ENCODE results near the gene PRKCA.
"Not testable (repeated sequence)": the region's sequence is repeated elsewhere in the genome, so short reads cannot be mapped to it uniquely, and the experiment has no call there.

The PRKCA gene

GRCh38 chr17:66354981-66355380 lies 52.6 kb downstream of the PRKCA start:
- peak; percentile 84 for DNase-seq

DNA sequence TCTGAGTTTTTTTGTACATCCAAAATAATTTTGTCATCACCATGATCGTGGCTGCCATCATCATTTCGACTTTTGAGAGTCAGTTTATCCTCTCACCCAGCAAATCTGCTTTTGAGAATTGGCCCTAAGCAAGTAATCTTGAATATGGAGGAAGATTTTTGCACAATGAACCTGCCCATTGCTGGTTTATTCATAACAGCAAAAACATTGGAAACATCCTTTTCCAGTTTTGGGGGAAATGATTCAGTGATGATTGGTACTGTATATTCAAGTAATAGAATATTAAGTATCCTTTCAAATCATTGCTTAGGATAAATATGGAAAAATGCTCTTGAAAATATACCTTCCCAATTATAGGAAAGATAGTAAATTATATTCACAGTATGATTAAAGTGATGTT lies 53.1 kb downstream of the PRKCA start:
- no peak for DNase-seq

DNA sequence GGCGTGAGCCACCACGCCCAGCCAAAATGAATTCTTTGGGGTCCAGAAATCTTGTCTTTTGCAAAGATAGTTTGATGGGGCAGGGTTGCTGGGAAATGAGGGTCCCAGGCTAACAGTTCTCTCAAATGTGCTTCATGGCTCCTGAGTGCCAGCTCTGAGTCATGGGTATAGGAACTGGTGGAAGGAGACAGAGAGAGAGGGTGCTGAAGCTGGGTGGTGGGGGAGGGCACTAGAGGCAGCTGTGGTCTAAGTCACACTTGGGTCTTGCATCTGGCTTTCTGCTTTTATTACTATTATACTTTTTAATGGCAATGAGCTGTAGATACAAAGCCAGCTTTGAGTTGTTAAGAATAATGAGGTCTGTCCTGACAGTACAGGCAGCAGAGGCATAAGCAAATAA lies 54.6 kb downstream of the PRKCA start:
- peak; percentile 59 for DNase-seq

DNA sequence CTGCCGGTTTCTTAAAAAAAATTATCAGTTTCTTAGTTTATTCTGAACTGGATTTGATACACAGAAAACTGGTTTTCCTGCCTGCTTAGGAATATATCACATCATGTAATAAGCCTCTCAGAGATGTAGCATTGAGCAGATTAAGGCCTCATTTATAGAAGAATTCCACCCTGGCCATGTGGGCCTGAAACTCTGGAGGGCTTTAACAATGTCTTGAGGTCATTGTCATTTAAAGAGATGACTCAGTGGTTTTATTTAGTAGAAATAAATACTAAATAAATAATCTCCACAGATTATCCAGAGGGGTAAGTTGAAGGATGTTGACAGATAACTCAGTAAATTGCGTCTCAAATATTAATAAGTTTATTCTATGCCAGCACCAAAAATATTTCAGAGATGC lies 56.9 kb downstream of the PRKCA start:
- no peak for DNase-seq

DNA sequence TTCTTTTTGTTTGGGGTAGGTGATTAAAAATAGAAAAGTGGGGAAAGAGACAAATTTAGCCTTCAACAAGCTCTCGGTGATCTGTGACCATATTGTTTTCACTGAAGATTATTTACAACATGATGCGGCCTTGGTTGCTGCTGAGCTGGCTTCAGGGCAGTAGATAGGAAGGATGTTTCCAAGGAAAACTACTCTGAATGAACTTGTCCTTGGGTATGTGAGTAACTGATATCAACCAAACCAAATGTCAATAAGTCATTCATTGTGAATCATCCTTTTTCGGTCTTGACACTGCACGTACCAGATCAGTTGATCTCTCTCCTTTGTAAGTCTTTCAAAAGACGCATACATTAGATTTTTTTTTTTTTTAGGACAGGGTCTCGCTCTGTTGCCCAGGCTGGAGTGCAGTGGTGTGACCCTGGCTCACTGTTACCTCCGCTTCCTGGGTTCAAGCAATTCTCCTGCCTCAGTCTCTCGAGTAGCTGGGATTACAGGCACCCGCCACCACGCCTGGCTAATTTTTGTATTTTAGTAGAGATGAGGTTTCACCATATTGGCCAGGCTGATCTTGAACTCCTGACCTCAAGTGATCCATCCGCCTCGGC lies 58.6 kb downstream of the PRKCA start:
- not testable (repeated sequence) for DNase-seq

- DNase-seq, result no peak
These were observed 62.1 kb downstream of the PRKCA start for GRCh38 chr17:66364508-66364907.

DNA sequence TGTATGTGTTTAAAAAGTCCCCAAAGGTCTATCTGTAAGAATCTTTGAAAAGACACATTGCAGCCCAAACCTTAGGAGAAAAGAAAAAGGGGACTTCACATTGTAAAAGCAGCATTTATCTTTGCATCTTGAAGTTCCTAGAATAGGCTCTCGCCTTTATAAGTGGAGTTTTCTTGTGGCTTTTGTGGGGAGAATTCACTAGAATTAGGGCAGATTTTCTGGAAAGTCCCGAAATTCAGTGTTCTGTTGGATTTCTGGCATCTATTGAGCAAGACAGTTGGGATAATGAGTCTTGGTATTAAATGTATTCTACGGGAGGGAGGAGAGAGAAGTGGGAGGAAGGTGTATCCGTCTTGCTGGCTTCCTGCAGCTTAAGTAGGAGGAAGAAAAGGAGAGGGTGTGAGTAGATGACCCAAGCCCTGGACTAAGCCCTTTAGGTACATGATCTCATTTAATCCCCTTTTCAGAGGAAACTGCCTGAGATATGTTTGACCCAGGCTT lies 62.6 kb downstream of the PRKCA start:
- no peak for DNase-seq

DNA sequence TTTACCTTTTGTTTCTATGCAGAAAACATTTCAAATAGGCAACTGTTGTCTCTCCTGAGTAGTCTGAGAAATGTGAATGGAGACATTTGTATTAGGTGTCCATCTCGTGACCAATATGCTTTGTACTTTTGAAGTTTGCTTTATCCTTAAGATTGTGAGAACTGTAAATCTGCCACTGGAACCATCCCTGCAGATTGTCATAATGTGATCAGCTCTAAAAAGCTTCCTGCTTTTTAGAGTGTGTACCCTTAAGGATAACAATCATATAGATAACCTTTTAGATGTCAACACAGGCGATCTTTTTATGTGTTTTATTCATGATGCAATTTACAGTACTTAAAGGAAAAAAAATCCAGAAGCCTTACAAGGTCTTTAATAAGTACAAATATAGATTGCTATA lies 63.5 kb downstream of the PRKCA start:
- DNase-seq, result no peak

DNA sequence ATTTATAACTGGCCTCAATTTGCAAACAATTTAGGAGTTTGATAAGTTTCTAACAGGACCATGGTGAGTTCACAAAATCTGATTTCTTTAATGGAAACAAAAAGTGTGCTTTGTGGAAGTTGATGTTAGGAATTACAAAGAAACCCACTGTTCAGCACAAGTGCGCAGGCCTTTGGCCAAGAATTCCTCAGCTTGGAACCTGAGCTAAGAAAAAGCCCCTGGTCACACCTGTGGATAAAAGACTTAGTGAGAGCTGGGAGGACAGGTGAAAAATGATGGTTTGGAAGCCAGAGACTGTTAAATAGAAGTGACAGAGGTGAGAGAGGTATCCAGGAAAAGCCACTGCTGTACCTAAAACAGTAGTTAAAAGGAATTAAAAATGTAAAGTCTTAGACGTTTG lies 64.7 kb downstream of the PRKCA start:
- no peak for DNase-seq

GRCh38 chr17:66369830-66370229 lies 67.4 kb downstream of the PRKCA start:
- DNase-seq, result no peak

GRCh38 chr17:66371561-66371960 lies 69.1 kb downstream of the PRKCA start:
- DNase-seq, result no peak

DNA sequence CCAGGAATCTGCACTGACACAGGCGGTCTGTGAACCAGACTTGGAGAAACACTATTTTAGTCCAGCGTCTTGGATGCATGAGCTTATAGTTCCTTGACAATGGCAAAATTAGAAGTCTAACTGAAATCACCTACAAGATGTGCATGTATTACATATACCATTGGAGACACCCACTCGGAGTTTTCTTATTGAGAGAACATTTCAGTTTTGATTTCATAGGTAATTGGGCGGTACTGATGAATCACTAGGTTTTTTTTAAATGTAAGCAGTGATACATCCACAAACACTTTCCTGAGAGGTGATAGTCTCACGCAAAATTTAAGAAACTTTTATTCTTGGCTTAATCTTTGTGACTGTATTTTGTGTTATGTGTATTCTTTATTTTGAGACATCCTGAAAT lies 69.8 kb downstream of the PRKCA start:
- DNase-seq, result no peak

DNA sequence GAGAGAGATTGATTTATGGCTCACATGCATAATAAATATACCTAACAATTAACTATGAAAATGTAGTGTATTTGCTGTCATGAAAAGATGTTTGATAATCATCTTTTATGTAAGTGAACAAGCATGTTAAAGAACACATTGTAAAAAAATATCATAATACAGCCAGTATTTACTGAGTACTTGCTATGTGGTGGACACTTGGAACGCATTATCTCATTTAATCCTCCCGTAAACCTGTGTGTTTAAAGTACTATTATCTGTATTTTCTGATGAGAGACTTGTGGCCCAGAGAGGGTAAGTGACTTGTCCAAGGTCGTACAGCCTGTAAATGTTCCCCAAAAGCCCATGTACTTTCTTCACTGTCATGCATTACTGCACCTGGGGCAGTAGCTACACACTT lies 70.7 kb downstream of the PRKCA start:
- no peak for DNase-seq

DNA sequence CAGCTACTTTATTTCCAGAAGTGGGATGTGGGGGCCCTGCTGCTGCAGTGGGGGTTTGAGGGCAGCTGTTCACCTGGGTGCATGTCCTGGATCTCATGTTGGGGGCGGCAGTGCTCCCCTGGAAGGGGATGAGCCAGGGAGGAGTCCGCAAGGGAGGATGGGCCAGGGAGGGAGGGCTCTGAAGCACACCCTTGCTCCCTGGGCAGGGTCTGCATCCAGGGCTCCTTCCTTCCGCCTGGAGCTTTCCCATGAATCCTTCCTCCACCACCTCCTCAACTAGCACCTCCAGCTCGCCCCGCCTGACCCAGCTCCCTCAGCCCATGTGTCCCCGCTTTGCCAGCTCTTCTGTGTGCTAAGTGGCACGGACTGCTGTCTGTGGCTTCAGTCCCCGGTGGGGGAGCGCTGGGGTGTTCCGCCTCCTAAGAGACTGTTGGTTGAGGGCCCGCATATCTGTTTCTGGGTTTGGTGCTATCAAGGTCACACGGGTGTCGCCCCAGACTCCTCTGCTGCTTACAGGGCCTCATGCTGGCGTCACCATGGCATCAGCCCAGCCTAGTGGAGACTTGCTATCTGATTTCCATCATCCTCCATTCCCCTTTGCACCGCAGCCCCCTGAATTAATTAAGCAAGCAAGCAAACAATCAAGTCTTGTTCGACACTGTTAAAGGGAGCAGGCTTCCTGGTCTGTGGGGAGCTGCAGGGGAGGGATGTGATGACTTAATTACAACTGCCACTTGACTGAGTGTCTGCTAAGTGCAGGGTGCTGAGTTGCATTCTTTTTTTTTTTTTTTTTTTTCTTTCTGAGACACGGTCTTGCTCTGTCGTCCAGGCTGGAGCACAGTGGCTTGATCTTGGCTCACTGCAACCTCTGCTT lies 71.8 kb downstream of the PRKCA start:
- DNase-seq, result peak; percentile 30

- DNase-seq, result no peak
These were observed 72.7 kb downstream of the PRKCA start for GRCh38 chr17:66375121-66375520.

- peak; percentile 77 for DNase-seq
These were observed 75.9 kb downstream of the PRKCA start for GRCh38 chr17:66378296-66378695.

DNA sequence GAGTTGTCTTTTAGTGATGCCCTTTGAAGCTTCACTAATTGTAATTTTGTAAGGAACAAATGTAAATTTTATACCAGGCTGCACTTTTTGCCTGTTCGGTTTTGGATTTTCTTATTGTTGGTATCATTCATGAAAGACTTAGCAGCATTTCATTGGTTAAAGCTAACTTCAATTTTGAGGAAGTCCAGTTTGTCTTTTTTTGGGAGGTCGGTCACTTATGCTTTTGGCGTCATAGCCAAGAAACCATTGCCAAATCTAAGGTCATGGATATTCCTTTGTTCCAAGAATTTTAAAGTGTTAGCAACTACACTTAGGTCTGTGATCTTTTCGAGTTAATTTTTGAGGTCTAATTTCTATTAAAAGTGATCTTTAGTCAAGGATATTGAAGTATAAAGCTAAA lies 77.1 kb downstream of the PRKCA start:
- DNase-seq, result no peak

DNA sequence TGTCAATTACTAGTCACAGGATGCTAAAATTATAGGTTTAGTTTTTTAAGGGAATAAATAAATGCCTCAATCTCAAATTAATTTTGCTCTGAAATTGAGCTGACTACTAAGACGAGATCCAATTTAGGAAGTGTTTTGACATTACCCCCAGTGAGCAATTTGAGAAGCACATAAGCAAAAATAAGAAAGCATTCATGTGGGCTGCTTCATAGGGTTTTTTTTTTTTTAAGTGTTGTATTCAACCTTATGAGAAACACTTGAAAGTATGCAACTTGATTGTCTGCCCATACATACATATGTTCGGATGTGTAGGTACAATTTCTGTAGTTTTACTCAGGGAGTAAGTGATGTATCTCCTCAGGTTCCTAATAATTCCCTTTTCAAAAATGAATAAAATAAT lies 77.6 kb downstream of the PRKCA start:
- DNase-seq, result no peak

- DNase-seq, result no peak
These were observed 79.4 kb downstream of the PRKCA start for GRCh38 chr17:66381701-66382362.

DNA sequence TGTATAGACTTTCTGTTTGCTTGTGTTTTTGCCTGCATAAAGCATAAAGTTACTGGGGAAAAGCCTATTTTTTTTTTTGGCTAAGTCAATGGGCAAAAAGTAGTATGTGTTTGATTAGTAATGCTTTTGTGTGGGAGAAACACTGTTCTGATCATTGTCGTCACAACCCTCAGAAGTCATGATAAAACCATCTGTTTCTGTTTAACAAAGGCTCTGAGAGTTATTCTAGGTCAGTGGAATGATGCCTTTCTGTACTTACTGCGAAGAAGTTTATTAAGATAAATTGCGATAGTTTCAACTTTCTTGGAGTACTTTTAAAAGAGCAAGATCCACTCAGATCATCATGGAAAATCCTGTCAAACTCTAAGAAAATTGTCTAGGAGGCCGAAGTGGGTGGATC lies 80.9 kb downstream of the PRKCA start:
- peak; percentile 77 for DNase-seq

- no peak for DNase-seq
These were observed 84.3 kb downstream of the PRKCA start for GRCh38 chr17:66386498-66387351.

DNA sequence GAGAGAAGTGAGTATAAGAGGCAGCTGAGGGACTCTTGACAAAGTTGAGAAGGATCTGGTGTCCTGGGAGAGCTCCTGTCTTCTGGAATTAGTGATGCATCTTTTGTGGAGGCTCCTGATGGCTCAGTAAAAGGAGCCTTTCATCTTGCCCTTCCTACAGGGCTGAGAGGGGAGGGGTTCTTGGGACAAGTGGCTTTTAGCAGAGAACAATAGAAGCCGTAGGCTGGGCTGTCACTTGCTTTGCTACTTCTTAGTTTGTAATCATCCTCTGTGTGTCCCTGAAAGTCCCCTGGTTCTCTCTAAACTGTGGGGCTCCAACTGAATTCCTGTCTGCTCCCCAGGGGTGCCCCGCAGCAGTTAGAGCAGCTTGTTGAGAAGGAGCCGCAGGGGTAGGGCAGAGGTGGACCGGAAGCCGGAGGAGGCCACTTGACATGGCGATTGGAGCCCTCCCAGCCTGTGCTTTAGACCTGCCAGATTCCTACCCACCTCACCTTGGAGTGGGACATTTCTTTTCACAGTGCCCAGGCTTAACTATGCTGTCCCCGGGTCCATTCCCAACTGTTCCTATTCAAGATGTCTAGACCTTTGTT lies 85.1 kb downstream of the PRKCA start:
- DNase-seq, result no peak

All from EL (cell line).